Measurements from ENCODE around the gene PPM1J. TPM values are rescaled to one million over a fixed set of nuclear protein-coding genes. Genes with fewer than 3 reads are reported as not detected.

The PPM1J gene
- total and polyA plus RNA-seq, 2 donors from 2014 or later: 2.0 to 3.4 TPM

DNA sequence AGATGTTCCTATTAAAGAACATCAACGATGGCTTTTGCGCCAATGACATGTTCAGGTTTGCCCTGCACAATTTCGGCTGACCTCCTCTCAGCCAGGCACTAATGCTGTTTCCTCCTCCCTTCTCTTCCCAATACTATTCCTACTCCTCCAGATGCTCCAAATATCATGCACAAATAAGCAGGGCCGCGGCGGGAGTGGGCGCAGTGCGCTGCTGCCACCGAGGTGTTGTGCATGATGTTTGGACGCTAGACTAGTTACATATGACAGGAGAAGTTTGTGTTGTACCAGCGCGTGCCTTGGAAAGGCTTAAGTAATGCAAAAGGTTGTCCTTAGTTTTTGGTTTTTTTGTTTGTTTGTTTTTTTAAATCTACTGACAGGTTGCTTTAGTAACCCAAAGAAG, 33.3 kb upstream of the PPM1J start:
- Histone ChIP-seq H3K36me3 (ENCODE audit: control insufficient read depth in 2 of 3, insufficient read depth in 3 of 3, low read length in 3 of 3) (no peaks in the 10 kb centered on the region), H3K27ac (ENCODE audit: low read depth in 2 of 2, low read length in 2 of 2) (no peak overlapping the region), H3K9ac (ENCODE audit: low read length in 3 of 3) (no peak overlapping the region), H3K4me1 (ENCODE audit: control insufficient read depth in 2 of 3, insufficient read depth in 2 of 3, low read depth in 1 of 3, low read length in 3 of 3) (no peaks in the 10 kb centered on the region), H3K4me3 (ENCODE audit: low read length in 3 of 3) (no peak overlapping the region), H3K9me3 (ENCODE audit: control insufficient read depth in 2 of 3, insufficient read depth in 1 of 3, low read length in 3 of 3) (no peaks in the 10 kb centered on the region), H3K27me3 (ENCODE audit: control insufficient read depth, insufficient read depth, low read length) (peaks cover 8% of the 10 kb centered on the region)
- intact Hi-C loops (cut with DNase I): no loop called here
- FAIRE-seq: no peak
- TF ChIP-seq, protein P1, sequence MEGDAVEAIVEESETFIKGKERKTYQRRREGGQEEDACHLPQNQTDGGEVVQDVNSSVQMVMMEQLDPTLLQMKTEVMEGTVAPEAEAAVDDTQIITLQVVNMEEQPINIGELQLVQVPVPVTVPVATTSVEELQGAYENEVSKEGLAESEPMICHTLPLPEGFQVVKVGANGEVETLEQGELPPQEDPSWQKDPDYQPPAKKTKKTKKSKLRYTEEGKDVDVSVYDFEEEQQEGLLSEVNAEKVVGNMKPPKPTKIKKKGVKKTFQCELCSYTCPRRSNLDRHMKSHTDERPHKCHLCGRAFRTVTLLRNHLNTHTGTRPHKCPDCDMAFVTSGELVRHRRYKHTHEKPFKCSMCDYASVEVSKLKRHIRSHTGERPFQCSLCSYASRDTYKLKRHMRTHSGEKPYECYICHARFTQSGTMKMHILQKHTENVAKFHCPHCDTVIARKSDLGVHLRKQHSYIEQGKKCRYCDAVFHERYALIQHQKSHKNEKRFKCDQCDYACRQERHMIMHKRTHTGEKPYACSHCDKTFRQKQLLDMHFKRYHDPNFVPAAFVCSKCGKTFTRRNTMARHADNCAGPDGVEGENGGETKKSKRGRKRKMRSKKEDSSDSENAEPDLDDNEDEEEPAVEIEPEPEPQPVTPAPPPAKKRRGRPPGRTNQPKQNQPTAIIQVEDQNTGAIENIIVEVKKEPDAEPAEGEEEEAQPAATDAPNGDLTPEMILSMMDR (IDR thresholded peaks at IDR 0.05; ENCODE audit: borderline replicate concordance, extremely low read depth, insufficient read depth): no peak
- no peak for DNase-seq

DNA sequence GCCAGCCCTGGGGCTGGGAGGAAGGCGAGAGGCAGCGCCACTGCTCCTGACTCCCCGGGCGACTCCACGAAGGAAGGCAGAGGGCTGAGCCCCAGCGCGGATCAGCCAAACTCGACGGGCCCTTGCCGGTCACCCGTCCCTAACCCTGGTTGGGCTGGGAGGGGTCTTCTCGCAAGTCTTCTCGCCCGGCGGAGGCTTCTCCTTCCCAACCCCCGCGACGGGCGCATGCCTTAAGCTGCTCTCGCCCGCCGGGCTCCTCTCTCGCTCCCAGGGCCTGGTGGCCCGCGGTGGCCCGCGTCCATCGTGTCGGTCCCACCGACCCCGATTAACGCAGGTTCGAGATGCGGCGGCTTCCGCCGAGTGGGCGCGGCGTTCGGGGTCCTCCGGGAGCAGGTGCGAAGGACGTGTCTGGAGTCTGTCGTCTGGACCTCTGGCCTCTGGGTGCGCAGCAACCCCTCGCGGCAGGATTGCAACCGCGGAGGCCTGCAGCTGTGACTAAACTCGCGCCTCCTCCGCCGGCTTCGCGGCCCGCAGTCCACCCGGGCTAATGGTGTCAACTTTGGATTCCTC, 29.0 kb upstream of the PPM1J start:
- TF ChIP-seq, protein P1 (IDR thresholded peaks at IDR 0.05; ENCODE audit: borderline replicate concordance, extremely low read depth, insufficient read depth): peak; percentile 21
- DNase-seq (peak; percentile 62 to 73 (median 70)), FAIRE-seq (no peak)
- no peak overlapping the region for H3K4me3 ChIP-seq (ENCODE audit: low read length in 3 of 3)
- H3K9ac ChIP-seq (ENCODE audit: low read length in 3 of 3): no peak overlapping the region
- H3K27ac ChIP-seq (ENCODE audit: low read depth in 2 of 2, low read length in 2 of 2): no peak overlapping the region
- H3K36me3 ChIP-seq (ENCODE audit: control insufficient read depth in 2 of 3, insufficient read depth in 3 of 3, low read length in 3 of 3): no peaks in the 10 kb centered on the region
- H3K9me3 ChIP-seq (ENCODE audit: control insufficient read depth in 2 of 3, insufficient read depth in 1 of 3, low read length in 3 of 3): no peaks in the 10 kb centered on the region
- intact Hi-C loops (cut with DNase I): no loop called here
- no peaks in the 10 kb centered on the region for H3K4me1 ChIP-seq (ENCODE audit: control insufficient read depth in 2 of 3, insufficient read depth in 2 of 3, low read depth in 1 of 3, low read length in 3 of 3)
- peaks cover 8% of the 10 kb centered on the region for H3K27me3 ChIP-seq (ENCODE audit: control insufficient read depth, insufficient read depth, low read length)

DNA sequence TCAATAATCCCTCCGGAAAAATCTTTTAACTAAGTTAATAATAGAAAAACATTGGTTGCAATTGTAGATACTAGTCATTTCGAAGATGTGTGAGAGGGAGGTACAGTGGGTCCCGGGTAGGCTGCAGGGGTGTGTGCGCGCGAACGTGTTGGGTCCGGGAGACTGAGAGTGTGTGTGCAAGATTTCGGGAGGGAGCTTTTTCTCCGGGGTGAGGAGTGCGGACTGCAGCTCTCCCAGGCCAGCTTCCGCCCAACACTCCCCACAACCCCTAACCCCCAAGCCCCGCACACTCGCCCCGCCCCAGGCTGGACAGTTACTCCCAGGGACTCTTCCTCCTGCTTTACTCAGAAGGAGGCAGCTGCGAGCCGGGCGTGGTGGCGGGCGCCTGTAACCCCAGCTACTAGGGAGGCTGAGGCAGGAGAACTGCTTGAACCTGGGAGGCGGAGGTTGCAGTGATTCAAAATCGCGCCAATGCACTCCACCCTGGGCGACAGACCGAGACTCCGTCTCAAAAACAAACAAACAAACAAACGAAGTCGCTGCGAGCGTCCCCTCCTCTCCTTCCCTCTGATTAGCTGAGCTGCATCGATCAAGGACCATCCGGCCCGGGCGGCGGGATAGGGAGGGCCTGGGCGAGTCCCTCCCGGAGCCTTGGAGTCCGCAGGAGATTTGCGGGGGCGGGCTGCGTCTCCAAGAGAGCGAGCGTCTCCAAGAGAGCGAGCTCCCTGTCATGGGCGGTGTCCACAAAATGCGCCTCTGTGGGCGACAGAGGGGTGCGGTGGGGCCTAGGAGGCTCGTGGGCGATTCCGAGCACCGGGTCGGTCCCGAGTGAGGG, 28.3 kb upstream of the PPM1J start:
- intact Hi-C loops (cut with DNase I): no loop called here
- Histone ChIP-seq H3K27ac (ENCODE audit: low read depth in 2 of 2, low read length in 2 of 2) (no peak overlapping the region), H3K4me1 (ENCODE audit: control insufficient read depth in 2 of 3, insufficient read depth in 2 of 3, low read depth in 1 of 3, low read length in 3 of 3) (no peaks in the 10 kb centered on the region), H3K9me3 (ENCODE audit: control insufficient read depth in 2 of 3, insufficient read depth in 1 of 3, low read length in 3 of 3) (no peaks in the 10 kb centered on the region), H3K9ac (ENCODE audit: low read length in 3 of 3) (no peak overlapping the region), H3K27me3 (ENCODE audit: control insufficient read depth, insufficient read depth, low read length) (peaks cover 8% of the 10 kb centered on the region), H3K36me3 (ENCODE audit: control insufficient read depth in 2 of 3, insufficient read depth in 3 of 3, low read length in 3 of 3) (no peaks in the 10 kb centered on the region), H3K4me3 (ENCODE audit: low read length in 3 of 3) (no peak overlapping the region)
- FAIRE-seq: no peak
- peak in 3 of 5 donors; percentile 20 to 42 (median 33) for DNase-seq
- TF ChIP-seq, protein P1 (IDR thresholded peaks at IDR 0.05; ENCODE audit: borderline replicate concordance, extremely low read depth, insufficient read depth): no peak

Data from kidney (tissue), 14 donors.